Mononuclear cell (primary cell): ENCODE measurements around the gene CCM2. TPM values are rescaled to one million over a fixed set of nuclear protein-coding genes. Genes with fewer than 3 reads are reported as not detected.

Experiments
- H3K27me3 ChIP-seq: 2 replicates; pipeline ENCODE4 v1.6.0; 2011; ENCODE audit warnings: low read length, control low read depth; ENCODE audit not compliant: insufficient read depth
- H3K4me1 ChIP-seq: 2 replicates; pipeline ENCODE4 v1.5.1; 2011; ENCODE audit warnings: mild to moderate bottlenecking, low read length, control low read depth; ENCODE audit not compliant: insufficient read depth
- H3K4me3 ChIP-seq: 2 replicates; pipeline ENCODE4 v1.5.1; 2011; ENCODE audit warnings: mild to moderate bottlenecking, low read length, moderate library complexity
- H3K9me3 ChIP-seq: 2 replicates; pipeline ENCODE4 v1.5.1; 2011; ENCODE audit warnings: low read depth, mild to moderate bottlenecking, control low read depth, low read length
- total RNA-seq: library from RNA; depleted of rRNA; stranded (reverse); fragments of >200 nt; gene quantifications from one replicate; pipeline ENCODE4 v1.2.3, GENCODE V29; 2012

The CCM2 gene
- 35.7 TPM for total RNA-seq

GRCh38 chr7:45000093-45001032 lies at the start of gene CCM2:
CCM2 (plus strand) TSS chr7:45000201; CDS start chr7:45000334, 133 bp downstream.
- Histone ChIP-seq H3K4me3 (peak within 1 kb of the TSS; percentile 76), H3K4me1 (peaks cover 37% of the 10 kb centered on the region), H3K27me3 (no peaks in the 10 kb centered on the region), H3K9me3 (no peaks in the 10 kb centered on the region)

DNA sequence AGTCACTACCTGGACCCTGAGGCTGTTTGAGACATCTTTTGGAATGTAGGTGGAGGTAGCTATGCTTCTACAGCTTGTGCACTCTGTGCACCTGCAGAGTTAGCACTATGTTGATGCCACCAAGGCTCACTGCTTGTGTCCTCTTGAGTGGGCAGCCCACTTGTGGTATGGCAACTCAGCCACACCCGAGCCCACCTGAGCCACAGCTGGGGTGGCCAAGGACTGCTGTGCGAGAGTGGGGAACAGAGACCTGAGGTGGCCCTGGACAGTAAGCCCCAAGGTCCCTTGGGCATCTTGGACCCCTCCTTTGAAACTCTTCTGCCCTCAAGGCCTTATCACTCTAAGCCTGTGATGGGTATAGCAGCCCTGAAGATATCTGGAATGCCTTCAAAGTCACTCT lies 46.8 kb upstream of the CCM2 start:
- Histone ChIP-seq H3K9me3 (no peaks in the 10 kb centered on the region), H3K27me3 (no peaks in the 10 kb centered on the region), H3K4me1 (no peaks in the 10 kb centered on the region), H3K4me3 (no peak overlapping the region)

DNA sequence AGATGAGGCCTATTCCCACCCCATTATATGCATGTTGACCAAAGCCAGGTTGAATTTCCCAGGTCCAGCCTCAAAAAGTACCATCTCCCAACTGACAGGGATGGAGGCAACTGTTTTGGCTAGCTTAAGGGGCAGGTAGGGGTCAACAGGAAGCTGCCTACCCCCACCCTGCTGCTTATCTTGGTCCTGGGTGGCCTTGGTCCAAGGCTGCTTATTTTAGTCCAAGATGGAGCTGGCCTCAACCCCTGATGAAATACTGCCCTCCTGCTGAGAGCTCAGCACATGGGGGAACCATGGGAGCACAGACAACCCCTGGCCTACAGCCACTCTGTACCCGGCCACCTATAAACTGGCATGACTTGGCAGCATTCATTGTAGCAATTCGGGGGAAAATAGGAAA lies 44.3 kb upstream of the CCM2 start:
- Histone ChIP-seq H3K9me3 (no peaks in the 10 kb centered on the region), H3K4me3 (no peak overlapping the region), H3K4me1 (peaks cover 20% of the 10 kb centered on the region), H3K27me3 (no peaks in the 10 kb centered on the region)

- H3K9me3 ChIP-seq, result no peaks in the 10 kb centered on the region
- no peaks in the 10 kb centered on the region for H3K27me3 ChIP-seq
Observed at GRCh38 chr7:44956157-44956766, 43.7 kb upstream of the CCM2 start.

GRCh38 chr7:44958645-44959344 lies 41.2 kb upstream of the CCM2 start:
- Histone ChIP-seq H3K4me3 (no peak overlapping the region), H3K27me3 (no peaks in the 10 kb centered on the region), H3K9me3 (no peaks in the 10 kb centered on the region), H3K4me1 (peaks cover 20% of the 10 kb centered on the region)

More at GRCh38 chr7:44956157-44956766, 43.7 kb upstream of the CCM2 start:
- H3K4me3 ChIP-seq, result no peak overlapping the region
- H3K4me1 ChIP-seq, result peaks cover 20% of the 10 kb centered on the region

DNA sequence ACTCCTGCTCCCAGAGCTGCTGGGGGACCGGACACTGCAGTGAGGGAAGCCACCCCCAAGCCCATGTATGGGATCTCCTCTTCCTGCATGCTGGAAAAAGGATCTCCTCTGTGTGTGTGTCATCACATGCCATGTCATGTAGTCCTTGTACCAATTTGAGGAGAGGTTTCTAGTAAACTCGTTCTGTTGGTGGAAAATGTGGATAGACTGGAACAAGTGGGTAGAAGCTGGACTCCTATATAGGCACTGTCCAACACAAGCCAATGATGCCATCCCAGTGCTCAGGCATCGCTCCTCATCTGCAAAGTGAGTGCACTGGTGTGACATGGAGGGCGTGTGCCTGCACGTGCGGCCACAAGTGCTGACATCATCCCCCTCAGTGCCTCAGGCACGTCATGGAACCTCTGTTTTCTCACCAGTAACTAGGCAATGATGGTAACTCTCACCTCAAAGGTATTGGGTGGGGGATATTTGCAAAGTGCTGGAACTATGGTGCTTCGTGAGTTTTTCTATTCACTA lies 40.5 kb upstream of the CCM2 start:
- Histone ChIP-seq H3K4me3 (no peak overlapping the region), H3K27me3 (no peaks in the 10 kb centered on the region), H3K4me1 (peaks cover 20% of the 10 kb centered on the region), H3K9me3 (no peaks in the 10 kb centered on the region)

DNA sequence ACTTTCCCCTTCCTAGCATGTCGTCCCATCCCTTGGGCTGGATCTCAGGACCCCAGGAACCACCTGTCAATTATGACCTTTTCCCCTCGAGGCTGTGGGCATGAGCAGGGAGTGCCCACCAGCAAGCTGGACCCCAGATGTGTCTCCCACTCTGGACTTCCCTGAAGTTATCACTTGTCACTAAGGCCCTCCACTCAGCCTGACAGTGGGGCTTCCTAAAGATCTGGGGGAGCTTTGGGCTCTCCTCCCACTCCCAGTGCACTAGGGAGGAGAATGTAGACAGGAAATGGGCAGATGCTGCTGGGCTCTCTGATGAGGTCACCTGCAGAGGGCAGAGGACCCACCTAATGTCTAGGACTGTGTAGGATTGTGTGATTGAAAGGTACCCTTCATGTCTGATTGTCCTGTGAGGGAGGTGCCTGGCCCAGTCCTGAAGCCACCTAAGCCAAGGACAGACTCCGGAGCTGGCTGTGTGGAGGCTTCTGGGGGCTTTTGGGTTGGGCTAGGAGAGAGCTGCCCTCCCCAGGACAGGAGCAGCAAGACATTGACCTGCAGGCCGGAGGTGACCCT lies 39.9 kb upstream of the CCM2 start:
- H3K4me3 ChIP-seq, result no peak overlapping the region
- peaks cover 20% of the 10 kb centered on the region for H3K4me1 ChIP-seq
- no peaks in the 10 kb centered on the region for H3K9me3 ChIP-seq
- H3K27me3 ChIP-seq, result no peaks in the 10 kb centered on the region

DNA sequence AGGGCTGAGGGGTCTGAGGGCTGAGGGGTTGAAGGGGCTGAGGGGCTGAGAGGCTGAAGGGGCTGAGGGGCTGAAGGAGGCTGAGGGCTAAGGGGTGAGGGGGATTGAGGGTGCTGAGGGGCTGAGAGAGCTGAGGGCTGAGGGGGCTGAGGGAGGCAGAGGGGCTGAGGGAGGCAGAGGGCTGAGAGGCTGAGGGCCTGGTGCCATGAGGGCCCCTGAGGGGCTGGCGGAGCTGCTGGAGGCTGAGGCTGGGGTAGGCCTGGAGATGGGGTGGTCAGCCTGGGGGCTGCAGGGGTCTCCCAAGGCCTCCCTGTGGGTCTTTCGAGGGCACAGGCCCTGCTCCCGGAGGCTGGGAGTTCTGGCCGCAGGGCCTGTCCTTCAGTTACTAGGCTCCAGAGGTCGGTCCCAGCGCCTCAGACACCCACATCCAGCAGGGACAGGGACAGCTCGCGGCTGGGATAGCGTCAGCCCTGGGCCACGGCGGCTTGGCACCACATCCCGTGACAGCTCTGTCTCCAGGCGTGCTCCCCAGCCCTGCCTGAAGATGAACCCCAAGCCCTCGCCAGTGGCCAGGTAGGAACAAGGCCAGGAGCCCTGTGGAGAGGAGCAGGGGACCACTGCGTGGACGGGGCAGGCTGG lies 38.0 kb upstream of the CCM2 start:
- Histone ChIP-seq H3K4me1 (peaks cover 20% of the 10 kb centered on the region), H3K27me3 (no peaks in the 10 kb centered on the region), H3K9me3 (no peaks in the 10 kb centered on the region), H3K4me3 (no peak overlapping the region)

DNA sequence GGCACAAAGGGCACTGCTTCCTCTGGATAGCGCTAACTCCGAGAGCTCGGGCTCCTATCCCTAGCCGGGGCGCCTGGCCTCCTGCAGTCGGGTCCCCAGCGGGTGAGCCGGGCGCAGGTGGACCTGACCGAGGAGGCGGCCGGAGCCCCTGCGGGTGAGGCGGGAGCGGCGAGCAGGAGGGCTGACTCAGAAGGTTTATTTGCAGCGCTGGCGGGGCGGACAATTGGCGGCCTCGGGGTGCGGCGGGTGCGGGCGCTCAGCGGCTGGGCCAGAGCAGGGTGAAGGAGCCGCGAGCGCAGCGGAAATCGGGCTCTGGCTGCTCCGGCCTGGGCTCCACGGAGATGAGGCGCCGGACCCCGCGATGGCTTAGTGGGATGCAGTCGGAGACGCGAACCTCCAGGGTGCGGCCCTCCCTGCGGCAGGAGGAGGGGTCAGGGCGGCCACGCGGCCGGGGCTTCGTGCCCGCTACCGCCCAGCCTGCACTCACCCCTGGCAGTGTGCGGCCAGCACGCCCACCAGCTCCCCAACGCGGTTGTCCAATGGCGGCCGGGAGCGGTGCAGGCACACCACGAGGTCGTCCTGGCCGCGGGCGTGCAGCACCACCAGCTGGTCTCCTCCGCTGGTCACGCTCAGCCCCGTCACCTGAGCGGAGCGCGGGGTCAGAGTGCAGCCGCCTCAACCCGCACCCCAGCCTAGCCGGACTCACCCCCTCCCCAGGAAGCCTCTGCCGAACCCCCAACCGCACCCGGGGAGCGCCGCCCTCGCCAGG lies 37.3 kb upstream of the CCM2 start:
- H3K27me3 ChIP-seq, result no peaks in the 10 kb centered on the region
- peaks cover 20% of the 10 kb centered on the region for H3K4me1 ChIP-seq
- no peak overlapping the region for H3K4me3 ChIP-seq
- no peaks in the 10 kb centered on the region for H3K9me3 ChIP-seq

DNA sequence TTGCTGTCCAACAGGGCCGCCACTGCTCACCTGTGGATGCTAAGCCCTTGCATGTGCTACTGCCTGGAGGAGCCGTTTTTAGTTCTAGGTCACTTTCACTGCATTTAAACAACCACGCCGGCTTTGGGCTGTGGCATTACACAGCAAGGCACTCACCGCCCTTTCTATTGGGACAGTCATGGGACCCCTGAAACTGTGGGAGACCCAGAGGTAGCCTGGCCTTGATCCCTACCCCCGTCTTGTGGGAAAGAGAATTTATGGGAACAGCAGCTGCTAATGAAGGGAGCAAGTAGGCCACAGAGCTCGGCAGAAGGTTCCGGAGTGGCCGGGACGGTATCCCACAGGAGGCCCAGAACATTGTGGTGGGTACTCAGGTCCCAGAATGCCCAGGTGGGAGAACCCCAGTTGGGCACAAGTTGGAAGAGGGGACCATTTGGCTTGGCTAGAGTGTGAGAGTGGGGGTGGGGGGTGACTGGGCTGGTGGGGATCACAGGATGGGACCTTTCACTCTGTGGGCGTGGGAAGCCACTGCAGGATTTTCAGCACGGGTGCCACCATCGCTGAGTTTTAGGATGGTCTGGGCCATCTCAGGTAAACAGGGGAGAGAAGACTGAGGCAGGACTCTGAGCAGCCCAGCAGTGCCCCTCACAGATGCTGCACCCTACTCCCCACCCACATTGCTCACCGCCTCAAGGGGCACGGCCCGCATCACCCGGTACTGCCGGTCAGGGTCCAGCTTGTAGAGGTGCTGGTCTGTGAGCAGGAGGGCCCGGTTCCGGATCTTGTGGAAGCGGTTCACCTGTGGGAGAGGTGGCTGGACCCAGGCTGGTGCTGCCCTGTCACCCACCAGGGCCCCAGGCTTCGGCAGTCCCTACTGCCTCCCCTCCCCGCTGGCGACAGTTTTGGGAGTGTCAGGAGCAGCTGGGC lies 36.4 kb upstream of the CCM2 start:
- no peaks in the 10 kb centered on the region for H3K9me3 ChIP-seq
- no peak overlapping the region for H3K4me3 ChIP-seq
- no peaks in the 10 kb centered on the region for H3K27me3 ChIP-seq
- peaks cover 20% of the 10 kb centered on the region for H3K4me1 ChIP-seq

DNA sequence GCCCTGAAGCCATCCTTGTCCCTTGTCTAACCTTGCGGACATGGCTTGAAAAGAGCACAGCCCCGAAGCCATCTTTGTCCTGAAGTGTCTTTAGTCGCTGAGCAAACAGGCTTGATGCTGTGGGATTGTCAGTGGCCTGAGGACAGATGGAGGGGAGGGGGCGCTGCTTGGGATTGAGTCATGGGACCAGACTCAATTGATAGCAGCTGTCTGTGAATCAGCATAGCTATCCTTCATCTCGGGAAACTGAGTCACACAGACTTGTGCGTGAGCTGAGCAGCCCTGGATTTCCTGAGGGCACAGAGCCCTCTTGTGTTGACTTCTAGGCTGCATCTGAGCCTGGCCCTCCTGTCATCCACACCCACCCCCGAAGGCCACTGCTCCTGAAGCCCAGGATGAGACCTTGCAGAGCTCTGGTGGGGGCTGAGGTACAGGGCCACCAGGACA lies 35.6 kb upstream of the CCM2 start:
- no peaks in the 10 kb centered on the region for H3K9me3 ChIP-seq
- H3K4me3 ChIP-seq, result no peak overlapping the region
- H3K4me1 ChIP-seq, result peaks cover 12% of the 10 kb centered on the region
- no peaks in the 10 kb centered on the region for H3K27me3 ChIP-seq

- no peaks in the 10 kb centered on the region for H3K9me3 ChIP-seq
- no peak overlapping the region for H3K4me3 ChIP-seq
- H3K27me3 ChIP-seq, result no peaks in the 10 kb centered on the region
- H3K4me1 ChIP-seq, result peaks cover 7% of the 10 kb centered on the region
Observed at GRCh38 chr7:44964831-44965440, 35.1 kb upstream of the CCM2 start.
